ENCODE results near the gene CCDC106.

The CCDC106 gene

DNA sequence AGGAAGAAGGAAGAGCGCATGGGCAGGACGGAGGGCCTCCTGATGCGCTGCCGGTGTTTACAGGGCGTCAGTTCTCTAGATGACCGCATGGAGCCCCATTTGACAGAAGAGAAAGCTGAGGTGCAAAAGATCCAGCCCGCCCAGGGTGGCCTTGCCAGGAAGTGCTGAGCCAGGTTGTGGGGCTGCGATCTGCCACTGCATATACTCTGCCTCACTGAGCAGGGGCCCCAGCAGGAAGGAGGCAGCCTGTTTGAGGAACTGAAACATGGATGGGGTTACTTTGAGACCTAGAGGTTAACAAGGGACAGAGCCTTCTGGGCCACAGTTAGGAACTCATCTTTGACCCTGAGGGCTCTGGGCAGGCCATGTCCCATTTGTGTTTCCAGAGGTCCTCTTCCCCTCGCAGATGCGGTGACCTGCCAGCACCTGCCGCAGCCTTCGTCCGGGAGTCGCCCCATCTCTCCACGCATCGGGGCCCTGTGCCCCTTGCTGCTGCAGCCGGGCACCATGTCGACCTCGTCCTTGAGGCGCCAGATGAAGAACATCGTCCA, 30.2 kb downstream of the CCDC106 start:
- Mint-ChIP-seq H3K36me3 (peaks cover 41 to 59% of the 10 kb centered on the region in 2 donors), H3K9me3 (no peaks in the 10 kb centered on the region), H3K27ac (peak overlapping the region; percentile 98), H3K4me3 (peak overlapping the region; percentile 75 to 95), H3K4me1 (peaks cover 46 to 68% of the 10 kb centered on the region in 2 donors), H3K27me3 (no peaks in the 10 kb centered on the region)
- ATAC-seq (replicated peaks) (peak; percentile 91), DNase-seq (peak; percentile 84)

DNA sequence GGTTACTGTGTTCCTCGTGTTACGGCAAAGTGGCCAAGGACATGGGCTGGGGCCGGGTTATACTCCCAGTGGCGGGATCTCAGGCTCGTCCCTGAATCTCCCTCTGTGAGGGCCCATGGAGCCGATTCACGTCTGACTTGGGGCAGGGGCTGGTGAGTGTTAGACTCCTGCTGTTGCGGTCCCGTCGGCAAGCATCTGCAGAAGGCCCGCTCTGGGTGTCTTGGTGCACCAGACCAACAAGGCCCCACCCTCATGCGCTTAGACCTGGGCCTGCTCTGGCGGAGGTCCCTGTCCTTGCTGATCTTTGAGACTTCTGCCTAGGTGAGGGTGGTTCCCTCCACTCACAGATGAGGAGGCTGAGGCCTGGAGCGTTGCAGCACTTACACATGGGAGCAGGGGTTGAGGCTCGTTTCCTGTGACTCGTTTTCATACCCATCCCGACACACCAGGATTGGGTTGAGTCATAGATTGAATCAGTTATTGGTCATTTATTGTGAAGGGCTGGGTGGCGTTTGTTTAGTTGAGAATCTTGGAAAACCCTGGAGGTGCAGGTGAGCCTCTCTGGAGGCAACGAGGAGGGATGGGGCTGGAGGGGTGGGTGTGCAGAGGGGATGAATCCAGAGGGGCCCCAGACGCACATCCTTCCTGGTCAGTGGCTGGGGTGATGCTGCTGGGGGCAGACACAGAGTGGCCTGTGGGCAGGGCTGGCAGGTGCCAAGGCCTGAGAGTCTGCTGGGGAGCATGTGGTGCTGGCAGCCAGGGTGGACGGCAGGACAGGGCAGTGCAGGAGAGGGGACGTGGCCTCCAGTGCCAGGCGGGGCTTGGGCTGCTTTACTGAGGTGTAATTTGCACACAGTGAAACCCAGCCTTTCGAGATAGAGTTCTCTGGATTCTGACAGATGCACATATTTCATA, 31.6 kb downstream of the CCDC106 start:
- Mint-ChIP-seq H3K27ac (peak overlapping the region; percentile 73), H3K9me3 (no peaks in the 10 kb centered on the region)
- no peak for ATAC-seq (replicated peaks)

DNA sequence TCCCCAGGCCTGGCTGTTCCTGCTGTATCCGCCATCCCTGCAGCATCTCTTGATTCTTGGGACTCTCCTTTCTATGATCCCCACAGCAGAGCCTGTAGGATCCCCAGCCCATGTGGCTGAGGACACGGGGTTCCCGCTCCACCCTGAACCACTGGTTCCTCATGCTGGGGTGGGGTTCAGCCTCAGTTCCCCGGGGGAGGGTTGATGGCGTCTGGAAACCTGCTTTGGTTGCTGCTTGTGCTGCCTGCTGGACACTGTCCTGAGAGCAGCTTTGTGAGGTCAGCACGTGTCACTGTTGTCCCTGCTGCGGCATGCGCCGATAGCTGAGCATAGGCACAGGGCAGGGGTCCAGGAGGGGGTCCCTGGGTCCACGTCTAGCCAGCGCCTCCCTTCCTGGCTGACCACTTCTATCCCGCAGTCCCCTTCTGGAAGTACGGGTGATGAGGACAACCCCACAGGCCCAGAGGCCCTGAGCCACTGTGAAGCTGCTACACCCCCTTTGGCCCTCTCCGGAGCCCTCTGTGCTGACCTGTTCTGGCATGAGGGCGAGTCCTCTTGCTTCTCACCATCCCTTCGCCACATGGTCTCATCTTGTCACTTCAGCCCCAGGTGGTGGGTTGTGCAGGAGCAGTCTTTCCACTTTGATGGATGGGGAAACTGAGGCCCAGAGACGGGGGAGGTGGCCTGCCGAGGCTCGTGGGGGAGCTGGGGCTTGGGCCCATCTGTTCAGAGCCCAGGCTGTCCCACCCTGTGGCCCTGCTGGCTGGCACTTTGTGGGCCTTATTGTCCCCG, 32.5 kb downstream of the CCDC106 start:
- Mint-ChIP-seq H3K9me3 (no peaks in the 10 kb centered on the region), H3K4me1 (peaks cover 39 to 62% of the 10 kb centered on the region in 2 donors), H3K4me3 (peak overlapping the region in 1 of 2 donors; percentile 9), H3K36me3 (peaks cover 38 to 64% of the 10 kb centered on the region in 2 donors), H3K27ac (peak overlapping the region; percentile 65), H3K27me3 (no peaks in the 10 kb centered on the region)
- DNase-seq (no peak), ATAC-seq (replicated peaks) (no peak)

More for the DNA sequence above, 31.6 kb downstream of the CCDC106 start:
- no peaks in the 10 kb centered on the region for H3K27me3 Mint-ChIP-seq
- H3K4me3 Mint-ChIP-seq: peak overlapping the region; percentile 14 to 75
- H3K4me1 Mint-ChIP-seq: peaks cover 41 to 60% of the 10 kb centered on the region in 2 donors
- peaks cover 36 to 60% of the 10 kb centered on the region in 2 donors for H3K36me3 Mint-ChIP-seq
- no peak for DNase-seq

DNA sequence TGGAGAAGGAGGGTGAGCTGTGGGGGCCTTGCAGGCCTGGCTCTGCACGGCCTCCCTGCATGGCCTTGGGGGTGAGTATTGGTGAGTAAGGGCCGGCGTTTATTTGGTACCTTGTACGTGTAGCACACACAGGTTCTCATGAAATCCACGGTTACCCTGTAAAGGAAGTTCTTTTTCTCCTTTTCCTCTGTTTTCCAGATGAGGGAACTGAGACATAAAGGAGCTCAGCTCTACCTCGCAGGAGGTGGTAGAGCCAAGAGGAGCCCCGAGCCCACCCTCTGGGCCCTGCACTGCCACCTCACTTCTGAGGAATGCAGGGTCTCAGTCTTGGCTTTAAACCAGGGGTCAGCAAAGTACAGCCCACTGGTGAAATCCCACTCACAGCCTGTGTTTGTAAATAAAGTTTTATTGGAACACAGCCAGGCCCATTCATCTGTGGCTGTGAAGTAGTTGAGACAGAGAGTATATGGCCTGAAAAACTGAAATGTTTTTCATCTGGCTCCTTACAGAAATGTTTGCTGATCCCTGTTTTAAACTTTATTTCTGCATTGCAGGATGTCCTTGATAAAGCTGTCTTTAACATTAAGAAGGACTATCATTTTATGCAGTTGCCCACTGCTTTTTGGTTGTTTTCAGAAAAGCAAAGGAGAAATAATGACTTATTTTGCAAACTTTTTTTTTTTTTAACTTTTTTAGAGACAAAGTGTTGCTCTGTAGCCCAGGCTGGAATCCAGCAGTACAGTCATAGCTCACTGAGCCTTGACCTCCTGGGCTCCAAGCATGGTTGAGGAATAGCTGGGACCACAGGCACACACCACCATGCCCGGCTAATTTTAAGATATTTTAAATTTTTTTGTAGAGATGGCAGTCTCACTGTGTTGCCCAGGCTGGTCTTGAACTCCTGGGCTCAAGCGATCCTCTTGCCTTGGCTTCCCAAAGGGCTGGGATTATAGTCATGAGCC, 33.4 kb downstream of the CCDC106 start:
- no peak for DNase-seq
- peaks cover 45 to 70% of the 10 kb centered on the region in 2 donors for H3K36me3 Mint-ChIP-seq
- ATAC-seq (replicated peaks): no peak
- H3K9me3 Mint-ChIP-seq: no peaks in the 10 kb centered on the region
- peaks cover 47 to 70% of the 10 kb centered on the region in 2 donors for H3K4me1 Mint-ChIP-seq
- H3K27ac Mint-ChIP-seq: no peak overlapping the region
- no peaks in the 10 kb centered on the region for H3K27me3 Mint-ChIP-seq
- H3K4me3 Mint-ChIP-seq: no peak overlapping the region

DNA sequence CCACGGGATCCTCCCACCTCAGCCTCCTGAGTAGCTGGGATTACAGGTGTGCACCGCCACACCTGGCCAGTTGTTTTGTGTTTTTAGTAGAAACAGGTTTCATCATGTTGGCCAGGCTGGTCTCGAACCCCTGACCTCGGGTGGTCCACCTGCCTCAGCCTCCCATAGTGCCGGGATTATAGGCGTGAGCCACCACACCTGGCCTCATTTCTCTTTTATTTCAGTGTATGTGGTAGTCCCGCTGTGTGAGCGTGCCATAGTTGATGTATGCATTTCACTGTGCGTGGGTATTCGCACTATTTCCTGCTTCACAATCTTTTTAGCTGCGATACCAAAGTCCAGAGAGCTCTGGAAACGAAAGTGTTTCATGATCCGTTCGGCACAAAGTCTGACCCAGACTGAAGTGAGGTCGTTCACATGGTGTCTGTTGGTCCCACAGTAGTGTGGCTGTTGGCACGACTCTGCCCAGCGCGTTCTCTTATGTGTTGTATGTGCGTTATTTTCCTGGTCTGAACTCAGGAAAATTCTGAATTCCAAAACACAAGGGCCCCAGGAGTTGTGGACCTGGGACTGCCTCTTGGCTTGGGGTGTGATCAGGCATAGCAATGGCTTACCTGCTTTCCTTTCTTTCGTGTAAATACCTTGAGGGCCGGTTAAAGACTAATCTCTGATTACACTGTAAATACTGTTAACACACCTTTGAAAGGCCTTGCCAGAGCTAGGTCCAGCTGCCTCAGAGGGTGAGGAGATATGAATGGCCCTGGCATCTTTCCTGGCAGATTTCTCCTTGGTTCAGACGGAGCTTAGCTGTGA, 35.6 kb downstream of the CCDC106 start:
- Mint-ChIP-seq H3K4me3 (no peak overlapping the region), H3K36me3 (peaks cover 40 to 65% of the 10 kb centered on the region in 2 donors), H3K4me1 (peaks cover 42 to 70% of the 10 kb centered on the region in 2 donors), H3K27ac (peak overlapping the region; percentile 9), H3K9me3 (no peaks in the 10 kb centered on the region), H3K27me3 (no peaks in the 10 kb centered on the region)
- DNase-seq: no peak
- ATAC-seq (replicated peaks): no peak

DNA sequence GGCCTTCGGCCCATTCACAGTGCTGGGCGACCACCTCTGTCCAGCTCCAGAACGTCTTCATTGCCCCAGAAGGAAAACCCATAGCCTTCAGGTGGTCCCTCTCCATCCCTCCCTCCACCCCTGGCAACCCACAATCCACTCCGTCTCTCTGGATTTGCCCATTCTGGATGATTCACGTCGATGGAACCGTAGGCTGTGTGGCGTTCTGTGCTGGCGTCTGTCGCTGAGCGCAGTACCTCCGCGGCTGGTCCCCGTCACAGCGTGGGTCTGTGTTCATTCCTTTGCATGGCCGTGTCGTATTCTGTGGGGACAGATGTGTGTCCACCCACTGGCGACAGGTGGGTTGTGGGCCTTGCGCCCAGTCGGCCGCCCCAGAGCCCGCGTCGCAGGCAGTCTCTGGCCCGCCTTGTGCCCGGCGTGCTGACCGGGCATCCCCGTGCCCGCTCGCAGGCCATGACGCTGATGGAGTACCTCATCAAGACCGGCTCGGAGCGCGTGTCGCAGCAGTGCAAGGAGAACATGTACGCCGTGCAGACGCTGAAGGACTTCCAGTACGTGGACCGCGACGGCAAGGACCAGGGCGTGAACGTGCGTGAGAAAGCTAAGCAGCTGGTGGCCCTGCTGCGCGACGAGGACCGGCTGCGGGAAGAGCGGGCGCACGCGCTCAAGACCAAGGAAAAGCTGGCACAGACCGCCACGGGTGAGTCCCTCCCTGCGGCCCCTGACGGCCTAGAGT, 37.1 kb downstream of the CCDC106 start:
- H3K27ac Mint-ChIP-seq: no peak overlapping the region
- H3K9me3 Mint-ChIP-seq: no peaks in the 10 kb centered on the region
- no peak for DNase-seq
- peaks cover 30 to 67% of the 10 kb centered on the region in 2 donors for H3K4me1 Mint-ChIP-seq
- no peak for ATAC-seq (replicated peaks)
- peaks cover 34 to 62% of the 10 kb centered on the region in 2 donors for H3K36me3 Mint-ChIP-seq
- H3K4me3 Mint-ChIP-seq: no peak overlapping the region
- no peaks in the 10 kb centered on the region for H3K27me3 Mint-ChIP-seq

DNA sequence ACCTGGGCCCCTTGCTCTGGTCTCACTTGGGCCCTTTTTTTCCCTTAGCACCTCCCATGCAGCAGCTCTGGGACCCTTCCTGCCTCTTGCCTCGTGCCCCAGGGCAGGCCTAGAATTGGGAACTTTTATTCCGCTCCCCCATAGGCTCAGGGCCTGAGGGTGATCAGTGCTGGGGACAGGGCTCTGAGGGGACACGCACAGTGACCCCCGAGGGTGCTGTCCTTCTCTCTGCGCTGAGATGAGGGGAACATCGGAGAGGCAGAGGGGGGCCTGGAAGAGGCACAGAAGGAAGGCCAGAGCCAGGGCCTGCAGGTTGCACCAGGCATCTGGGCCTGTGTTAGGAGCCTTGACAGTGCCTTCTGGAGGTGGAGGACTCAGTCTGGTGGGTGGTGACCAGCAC, 37.8 kb downstream of the CCDC106 start:
- no peaks in the 10 kb centered on the region for H3K9me3 Mint-ChIP-seq
- peaks cover 33 to 60% of the 10 kb centered on the region in 2 donors for H3K36me3 Mint-ChIP-seq
- ATAC-seq (replicated peaks) (no peak), DNase-seq (no peak)
- H3K27ac Mint-ChIP-seq: peak overlapping the region; percentile 25
- H3K4me1 Mint-ChIP-seq: peaks cover 26 to 60% of the 10 kb centered on the region in 2 donors
- H3K27me3 Mint-ChIP-seq: no peaks in the 10 kb centered on the region
- no peak overlapping the region for H3K4me3 Mint-ChIP-seq

DNA sequence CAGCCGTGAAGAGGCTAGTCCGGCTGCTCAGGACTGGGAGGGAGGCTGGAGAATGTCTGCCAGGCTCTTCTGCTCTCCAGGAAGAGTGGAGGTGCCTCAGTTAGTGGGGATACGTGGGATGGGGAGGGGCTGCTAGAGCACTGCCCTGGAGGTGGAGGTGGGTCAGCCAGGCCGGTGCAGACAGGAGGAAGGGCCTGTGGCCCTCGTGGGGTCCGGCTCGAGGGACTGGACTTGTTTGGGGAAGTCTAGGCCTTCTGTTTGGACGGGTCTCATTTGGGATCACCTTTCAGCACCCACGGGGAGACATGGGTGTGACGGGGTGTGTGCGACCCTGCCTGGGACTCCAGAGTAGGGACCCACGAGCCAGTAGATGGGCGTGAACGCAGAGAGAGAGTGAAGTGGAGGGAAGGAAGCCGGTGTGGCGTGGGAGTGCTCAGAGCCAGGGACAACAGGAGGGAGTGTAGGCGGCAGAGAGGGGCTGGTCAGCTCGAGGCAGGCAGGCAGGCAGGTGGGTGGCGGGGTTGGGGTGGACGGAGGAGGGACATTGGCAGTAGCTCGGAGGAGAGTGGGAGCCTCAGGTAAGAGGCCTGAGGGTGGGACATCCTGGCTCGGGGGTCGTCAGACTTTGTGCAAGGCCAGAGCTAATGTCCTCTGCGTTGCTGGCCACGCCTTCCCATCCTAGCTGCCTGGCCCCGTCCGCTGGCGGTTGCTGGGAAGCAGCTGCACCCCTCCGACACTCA, 38.5 kb downstream of the CCDC106 start:
- Mint-ChIP-seq H3K36me3 (peaks cover 39 to 65% of the 10 kb centered on the region in 2 donors), H3K27me3 (no peaks in the 10 kb centered on the region), H3K4me3 (no peak overlapping the region), H3K9me3 (no peaks in the 10 kb centered on the region), H3K4me1 (peaks cover 26 to 58% of the 10 kb centered on the region in 2 donors), H3K27ac (peak overlapping the region; percentile 82)
- no peak for ATAC-seq (replicated peaks)
- no peak for DNase-seq

DNA sequence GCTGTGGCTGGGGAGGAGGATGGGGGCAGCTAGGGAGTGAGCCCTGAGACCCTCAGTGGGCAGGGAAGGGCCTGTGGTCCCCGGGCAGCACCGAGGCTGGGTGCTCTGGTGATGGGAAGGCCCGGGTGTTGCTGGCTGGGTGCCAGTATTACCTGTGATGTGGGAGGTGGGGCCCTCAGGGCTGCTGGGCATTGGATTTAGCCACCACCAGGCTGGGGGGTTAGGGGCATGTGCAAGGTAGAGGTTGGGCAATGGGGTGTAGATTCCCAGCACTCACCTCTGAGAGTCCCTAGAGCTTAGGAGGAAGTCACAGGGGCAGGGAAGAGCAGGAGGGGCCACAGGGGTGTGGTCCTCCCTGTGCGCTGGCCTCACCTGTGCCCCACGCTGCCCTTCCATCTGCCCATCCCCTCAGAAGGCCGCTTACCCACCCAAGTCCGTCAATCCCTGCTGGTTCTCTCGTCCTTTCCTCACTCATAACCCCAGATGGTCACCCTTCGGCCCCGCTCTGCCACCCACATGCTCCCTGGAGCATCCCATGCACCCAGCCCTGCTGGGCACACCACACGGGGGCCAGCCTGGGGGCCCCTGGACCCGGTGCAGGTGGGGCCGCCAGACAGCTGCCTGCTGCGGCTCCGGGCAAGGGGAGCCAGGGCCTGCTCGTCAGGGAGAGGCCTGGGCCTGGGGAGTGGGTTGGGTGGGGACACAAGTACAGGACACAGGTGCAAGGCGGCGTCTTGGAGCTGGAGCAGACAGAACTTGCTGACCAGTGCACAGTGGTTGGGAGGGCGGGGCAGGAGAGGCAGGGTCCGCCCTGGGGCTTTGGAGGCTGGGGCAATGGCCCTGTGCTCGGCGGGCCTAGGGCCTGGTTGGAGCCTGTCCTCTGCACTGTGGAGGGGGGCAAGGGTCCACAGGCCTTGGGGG, 39.5 kb downstream of the CCDC106 start:
- Mint-ChIP-seq H3K27me3 (no peaks in the 10 kb centered on the region), H3K9me3 (no peaks in the 10 kb centered on the region), H3K27ac (peak overlapping the region; percentile 25), H3K4me3 (no peak overlapping the region), H3K4me1 (peaks cover 26 to 58% of the 10 kb centered on the region in 2 donors), H3K36me3 (peaks cover 41 to 68% of the 10 kb centered on the region in 2 donors)
- ATAC-seq (replicated peaks): no peak
- DNase-seq: no peak

DNA sequence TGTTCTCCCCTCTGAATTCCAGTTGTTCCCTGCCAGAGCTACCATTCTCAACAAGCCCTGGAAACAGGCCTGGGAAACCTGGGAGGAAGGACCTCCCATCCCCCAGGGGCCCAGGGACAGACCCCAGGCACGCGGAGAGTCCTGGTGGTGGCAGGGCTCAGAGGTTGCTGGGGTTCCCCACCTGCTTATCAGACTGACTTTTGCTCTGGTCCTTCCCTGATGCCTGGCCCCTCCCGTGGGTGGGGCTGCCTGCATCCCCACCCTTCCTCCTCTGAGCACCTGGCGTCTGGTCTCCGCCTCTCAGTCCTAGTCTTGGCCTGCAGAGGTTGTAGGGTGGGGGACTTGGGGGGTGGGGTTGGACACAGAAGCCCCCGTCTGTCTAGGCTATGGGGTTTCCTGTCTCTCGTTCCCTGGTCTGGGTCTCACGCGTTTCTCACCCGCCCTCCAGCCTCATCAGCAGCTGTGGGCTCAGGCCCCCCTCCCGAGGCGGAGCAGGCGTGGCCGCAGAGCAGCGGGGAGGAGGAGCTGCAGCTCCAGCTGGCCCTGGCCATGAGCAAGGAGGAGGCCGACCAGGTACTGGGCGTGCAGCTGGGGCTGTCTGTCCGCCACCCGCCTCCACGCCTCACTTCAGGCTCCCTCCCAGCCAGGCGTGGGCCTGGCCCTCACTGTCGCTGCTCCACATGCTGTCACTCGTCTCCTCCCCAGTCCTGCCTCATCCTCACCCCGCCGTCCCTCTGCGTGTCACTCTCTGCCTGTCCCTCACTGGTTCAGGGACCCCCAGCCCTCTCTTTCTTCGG, 40.6 kb downstream of the CCDC106 start:
- peaks cover 41 to 66% of the 10 kb centered on the region in 2 donors for H3K36me3 Mint-ChIP-seq

More for the DNA sequence above, 40.6 kb downstream of the CCDC106 start:
- Mint-ChIP-seq H3K4me1 (peaks cover 25 to 48% of the 10 kb centered on the region in 2 donors), H3K27me3 (no peaks in the 10 kb centered on the region), H3K4me3 (peak overlapping the region in 1 of 2 donors; percentile 60), H3K27ac (peak overlapping the region; percentile 51), H3K9me3 (no peaks in the 10 kb centered on the region)
- DNase-seq (no peak), ATAC-seq (replicated peaks) (peak in 1 of 2 donors; percentile 38)

All from stimulated activated naive B cell treated with anti-CD40 and anti-IgM and Interleukin-4, amounts not matched to agents 10 μg/mL and 1 μg/mL and 100 μg/mL, for 72 hours (primary cell).